ENCODE measurements around the gene AFF3. TPM values are rescaled to one million over a fixed set of nuclear protein-coding genes. Genes with fewer than 3 reads are reported as not detected.

Gene AFF3
- total RNA-seq, 1 experiment from 2014 or later = 0.22 TPM

DNA sequence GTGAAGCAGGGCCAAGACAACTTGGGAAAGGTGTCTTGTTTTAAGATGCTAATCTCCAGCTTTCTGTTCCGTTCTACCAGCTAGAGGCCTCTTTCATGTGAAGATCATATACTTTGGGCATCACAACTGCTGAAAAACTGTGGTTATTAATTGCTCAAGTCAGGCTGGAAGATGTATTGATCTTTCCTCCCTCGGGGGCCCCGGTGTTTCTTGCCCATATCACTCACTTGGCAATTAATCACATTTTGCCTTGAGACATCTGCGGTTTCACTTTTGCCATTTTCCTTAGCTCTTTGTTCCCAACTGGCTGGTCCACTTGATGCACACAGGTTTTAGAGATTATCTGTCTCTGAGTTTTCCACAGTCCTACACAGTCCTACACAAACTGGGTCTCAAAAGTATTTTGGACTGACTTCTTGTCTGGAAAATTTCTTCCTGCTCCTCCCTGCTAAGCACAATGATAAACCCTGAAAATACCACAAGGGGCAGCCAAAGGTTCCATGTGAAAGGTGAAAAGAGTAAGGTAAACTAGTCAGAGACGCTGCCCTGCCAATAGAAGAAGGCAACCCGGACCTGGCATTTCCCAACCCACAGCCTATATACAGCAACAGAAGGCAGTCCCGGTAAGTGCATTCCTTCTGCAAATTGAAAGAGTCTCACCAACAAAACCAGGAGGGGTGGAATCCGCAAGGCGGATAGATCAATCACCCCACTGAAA is 181.0 kb downstream of the AFF3 start:
- Histone ChIP-seq H4K20me1 (ENCODE audit: control insufficient read depth, insufficient read depth, insufficient read length) (no peaks in the 10 kb centered on the region), H3K9ac (ENCODE audit: extremely low read depth, insufficient read length, low read length) (no peak overlapping the region), H2BK12ac (ENCODE audit: insufficient read length, low read depth, low read length) (no peak overlapping the region), H3T11ph (ENCODE audit: low read length) (no peak overlapping the region), H4K91ac (ENCODE audit: insufficient read length, low read depth, low read length) (no peak overlapping the region), H3K56ac (ENCODE audit: insufficient read length, low read depth, low read length) (no peak overlapping the region), H3K14ac (ENCODE audit: insufficient read depth, low read length) (0 out of 2 replicates have a peak overlapping the region, but pooled peaks have one; percentile 19), H3K79me1 (ENCODE audit: insufficient read depth, low read depth, low read length, poor library complexity, severe bottlenecking) (no peaks in the 10 kb centered on the region), H2BK120ac (ENCODE audit: low read depth, low read length, poor library complexity, severe bottlenecking) (no peak overlapping the region), H3K27ac (ENCODE audit: insufficient read length, low read depth, low read length) (no peak overlapping the region), H3K4me2 (ENCODE audit: insufficient read depth, insufficient read length, low read length) (no peak overlapping the region), H3K23me2 (ENCODE audit: insufficient read length, low read depth, low read length, poor library complexity, severe bottlenecking) (no peaks in the 10 kb centered on the region), H2AK5ac (ENCODE audit: insufficient read length, low read length) (no peak overlapping the region), H3K23ac (ENCODE audit: insufficient read length, low read depth, low read length) (no peak overlapping the region), H3K4ac (ENCODE audit: low read depth, low read length) (no peak overlapping the region), H3K9me3 (ENCODE audit: control insufficient read depth, low read depth, low read length) (no peaks in the 10 kb centered on the region), H3K4me1 (ENCODE audit: insufficient read depth, low read length) (peaks cover 4% of the 10 kb centered on the region; the same call in 1 of the 2 replicates), H4K5ac (ENCODE audit: insufficient read length, low read depth, low read length) (no peak overlapping the region), H3K18ac (ENCODE audit: insufficient read length, low read depth, low read length) (no peak overlapping the region), H2AFZ (ENCODE audit: low read length) (no peak overlapping the region), H3K27me3 (ENCODE audit: insufficient read depth, low read length) (no peaks in the 10 kb centered on the region), H3K79me2 (ENCODE audit: insufficient read depth, low read length) (no peaks in the 10 kb centered on the region), H2BK15ac (ENCODE audit: low read depth, low read length) (no peak overlapping the region), H2BK20ac (ENCODE audit: low read depth, low read length, poor library complexity, severe bottlenecking) (no peak overlapping the region), H4K8ac (replicated peaks; ENCODE audit: insufficient read length, low read depth, low read length) (no peak overlapping the region), H2BK5ac (ENCODE audit: insufficient read length, low read length) (no peak overlapping the region)
- no peak for DNase-seq
- H3K9me3 Mint-ChIP-seq = no peaks in the 10 kb centered on the region
- H3K36me3 Mint-ChIP-seq (ENCODE audit: insufficient read depth in 1 of 3, low read depth in 3 of 3) = no peaks in the 10 kb centered on the region
- WGBS (ENCODE audit: extremely low coverage, insufficient read length, low lambda C conversion rate) = no CpG with 5 or more reads among the region's 9 CpGs
- H3K27ac Mint-ChIP-seq = no peak overlapping the region
- peaks cover 5% of the 10 kb centered on the region; the same call in 1 of the 2 replicates for H3K27me3 Mint-ChIP-seq (ENCODE audit: low read depth)
- TF ChIP-seq, protein P1, sequence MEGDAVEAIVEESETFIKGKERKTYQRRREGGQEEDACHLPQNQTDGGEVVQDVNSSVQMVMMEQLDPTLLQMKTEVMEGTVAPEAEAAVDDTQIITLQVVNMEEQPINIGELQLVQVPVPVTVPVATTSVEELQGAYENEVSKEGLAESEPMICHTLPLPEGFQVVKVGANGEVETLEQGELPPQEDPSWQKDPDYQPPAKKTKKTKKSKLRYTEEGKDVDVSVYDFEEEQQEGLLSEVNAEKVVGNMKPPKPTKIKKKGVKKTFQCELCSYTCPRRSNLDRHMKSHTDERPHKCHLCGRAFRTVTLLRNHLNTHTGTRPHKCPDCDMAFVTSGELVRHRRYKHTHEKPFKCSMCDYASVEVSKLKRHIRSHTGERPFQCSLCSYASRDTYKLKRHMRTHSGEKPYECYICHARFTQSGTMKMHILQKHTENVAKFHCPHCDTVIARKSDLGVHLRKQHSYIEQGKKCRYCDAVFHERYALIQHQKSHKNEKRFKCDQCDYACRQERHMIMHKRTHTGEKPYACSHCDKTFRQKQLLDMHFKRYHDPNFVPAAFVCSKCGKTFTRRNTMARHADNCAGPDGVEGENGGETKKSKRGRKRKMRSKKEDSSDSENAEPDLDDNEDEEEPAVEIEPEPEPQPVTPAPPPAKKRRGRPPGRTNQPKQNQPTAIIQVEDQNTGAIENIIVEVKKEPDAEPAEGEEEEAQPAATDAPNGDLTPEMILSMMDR (conservative IDR thresholded peaks at IDR 0.05) = 0 out of 3 replicates have a peak, but pooled peaks have one; percentile 12
- no peak overlapping the region for H3K4me3 Mint-ChIP-seq
- H3K4me1 Mint-ChIP-seq = peaks cover 11 to 13% of the 10 kb centered on the region in 2 experiments
